Measurements from ENCODE around the gene ZDHHC6. TPM values are rescaled to one million over a fixed set of nuclear protein-coding genes. Genes with fewer than 3 reads are reported as not detected.

The ZDHHC6 gene
- total and polyA plus RNA-seq, 2 of the 8 experiments (the other 6 are each of a cell fraction or from before 2014, with no cell fraction given) = 13.6 to 27.4 TPM

- no peak for TF ChIP-seq CHD7 (IDR thresholded peaks at IDR 0.05; ENCODE audit: insufficient replicate concordance, low read length)
- TF ChIP-seq NRF1 (IDR thresholded peaks at IDR 0.05; ENCODE audit: low read depth, low read length) = no peak
Observed at GRCh38 chr10:112407696-112408095, 39.0 kb downstream of the ZDHHC6 start (continued).

All from H1 (cell line).